K562 (cell line): Measurements from ENCODE around the gene MRPL48. TPM values are rescaled to one million over a fixed set of nuclear protein-coding genes. Genes with fewer than 3 reads are reported as not detected.
A peak's percentile ranks its signal among the peaks of the same experiment; 100 is the strongest.

ENCODE experiments used
- ATAC-seq: fragments of 200-7000 bp; cut with Tn5 transposase; 3 replicates; pipeline ENCODE4 v1.9.1; 2020; ENCODE audit warnings: moderate library complexity
- BruUV-seq: library from RNA; stranded (reverse); fragments of 400-500 nt; replicated peaks from 2 replicates; lab custom pipeline; 2021; lab: Mats Ljungman, UMichigan
- CTCF ChIA-PET: fragments of 300-600 bp; formaldehyde crosslinking; extraction: SDS; loops from one replicate; lab custom pipeline; 2021; ENCODE audit warnings: low intra/inter-chr PET ratio; lab: Yijun Ruan, JAX
- POLR2A ChIA-PET: fragments of 300-600, 350-650 bp; sonication (Branson Sonifier 250); formaldehyde crosslinking; extraction: SDS; loops from one replicate; lab custom pipeline; 2021; ENCODE audit warnings: antibody characterized with exemption, inconsistent platforms; lab: Yijun Ruan, JAX
- DNase-seq, 4 experiments: peaks; one replicate each; pipeline versions ENCODE4 v3.0.0 to v3.0.0-alpha.2; 2011 to 2018; ENCODE audit warnings: low spot score in 3 of 4, mixed read lengths in 3 of 4; ENCODE audit errors: extremely low read depth in 1 of 4
- FAIRE-seq: peaks from 2 replicates; lab custom pipeline; 2011; peaks lifted over from hg19 to GRCh38; lab: Jason Lieb, UNC
- H2AFZ ChIP-seq: 2 replicates; pipeline ENCODE4 v1.6.0; 2011; ENCODE audit warnings: low read depth, low read length, control low read depth, inconsistent platforms
- H3K27ac ChIP-seq: fragments of 200-600 bp; 3 replicates; pipeline ENCODE4 v1.8.0; 2011; ENCODE audit warnings: low read depth, mild to moderate bottlenecking, control low read depth, inconsistent platforms, low read length, moderate library complexity, mixed read lengths; ENCODE audit errors: extremely low read depth
- H3K27me3 ChIP-seq, 2 experiments: fragments of 300-600 bp in 1 of 2; 2 replicates in 1 of 2; 3 replicates in 1 of 2; pipeline versions ENCODE4 v1.6.0 to v1.8.0; 2011; ENCODE audit warnings: inconsistent platforms in 2 of 2, low read length in 2 of 2, mild to moderate bottlenecking in 1 of 2, mixed read lengths in 1 of 2, moderate library complexity in 1 of 2; ENCODE audit not compliant: control insufficient read depth in 2 of 2, insufficient read depth in 2 of 2
- H3K36me3 ChIP-seq: fragments of 300-600 bp; 3 replicates; pipeline ENCODE4 v1.8.0; 2011; ENCODE audit warnings: mild to moderate bottlenecking, low read length, inconsistent platforms; ENCODE audit not compliant: control insufficient read depth, insufficient read depth
- H3K4me1 ChIP-seq, 2 experiments: fragments of 200-600 bp in 1 of 2; replicated peaks in 1 of 2; 2 replicates in 1 of 2; 3 replicates in 1 of 2; pipeline versions ENCODE4 v1.5.1 to v1.8.0; 2011; ENCODE audit warnings: inconsistent platforms in 2 of 2, low read length in 2 of 2, mild to moderate bottlenecking in 1 of 2, mixed read lengths in 1 of 2, moderate library complexity in 1 of 2; ENCODE audit not compliant: control insufficient read depth in 2 of 2, insufficient read depth in 2 of 2
- H3K4me2 ChIP-seq: 2 replicates; pipeline ENCODE4 v1.6.1; 2011; ENCODE audit warnings: low read length, control low read depth, inconsistent platforms, mixed read lengths; ENCODE audit not compliant: insufficient read depth
- H3K4me3 ChIP-seq: fragments of 200-600 bp; sonication (generic), shearing (Covaris generic); 2 replicates; pipeline ENCODE4 v1.5.1; 2016; ENCODE audit warnings: control low read depth, inconsistent platforms
- H3K79me2 ChIP-seq: fragments of 200-600 bp; 3 replicates; pipeline ENCODE4 v1.8.0; 2011; ENCODE audit warnings: low read length, inconsistent platforms; ENCODE audit not compliant: control insufficient read depth, insufficient read depth
- H3K9ac ChIP-seq, 2 experiments: 2 replicates each; pipeline versions ENCODE4 v1.6.0 to v1.6.1; 2011; ENCODE audit warnings: low read depth in 2 of 2, low read length in 2 of 2, control low read depth in 1 of 2, inconsistent platforms in 1 of 2, mild to moderate bottlenecking in 1 of 2, mixed read lengths in 1 of 2; ENCODE audit not compliant: insufficient read depth in 1 of 2
- H3K9me1 ChIP-seq: one replicate; pipeline ENCODE4 v1.6.0; 2011; ENCODE audit warnings: inconsistent platforms, mild to moderate bottlenecking, low read length, moderate library complexity; ENCODE audit not compliant: control insufficient read depth, insufficient read depth
- H3K9me3 ChIP-seq: replicated peaks from 2 replicates; pipeline ENCODE4 v1.5.1; 2011; ENCODE audit warnings: low read depth, low read length, inconsistent platforms; ENCODE audit not compliant: control insufficient read depth, insufficient read depth
- H4K20me1 ChIP-seq: replicated peaks from 2 replicates; pipeline ENCODE4 v1.6.1; 2011; ENCODE audit warnings: low read length, inconsistent platforms, mixed read lengths; ENCODE audit not compliant: control insufficient read depth, insufficient read depth
- BACH1 ChIP-seq: fragments of 200-800 bp; sonication (Bioruptor generic); IDR thresholded peaks from 2 replicates; pipeline ENCODE4 v1.6.1; 2016; ENCODE audit warnings: missing genetic modification characterization, missing compliant biosample characterization
- ERF ChIP-seq: fragments of 450-650 bp; formaldehyde crosslinking; IDR thresholded peaks from 2 replicates; pipeline ENCODE4 v1.4.0; 2020; ENCODE audit warnings: mild to moderate bottlenecking, mixed read lengths
- HMBOX1 ChIP-seq: sonication (generic); IDR thresholded peaks from 2 replicates; pipeline ENCODE4 v1.6.1; 2016
- LEF1 ChIP-seq: fragments of 450-650 bp; IDR thresholded peaks from 2 replicates; pipeline ENCODE4 v1.6.1; 2016; ENCODE audit warnings: mild to moderate bottlenecking
- MAFF ChIP-seq: IDR thresholded peaks from 2 replicates; pipeline ENCODE4 v1.6.1; 2012; ENCODE audit warnings: low read length, improper control_type of control experiment
- MTA1 ChIP-seq: fragments of 450-650 bp; IDR thresholded peaks from 2 replicates; pipeline ENCODE4 v1.6.1; 2017; ENCODE audit warnings: borderline replicate concordance
- POLR2AphosphoS2 ChIP-seq: IDR thresholded peaks from 2 replicates; pipeline ENCODE4 v1.6.1; 2012; ENCODE audit warnings: low read length, improper control_type of control experiment
- PRDM10 ChIP-seq: fragments of 450-650 bp; IDR thresholded peaks from 2 replicates; pipeline ENCODE4 v1.6.1; 2018; ENCODE audit not compliant: partially characterized antibody
- ZBED1 ChIP-seq: IDR thresholded peaks from 2 replicates; pipeline ENCODE4 v1.6.1; 2014
- ZNF12 ChIP-seq: sonication (generic); formaldehyde crosslinking; IDR thresholded peaks from 2 replicates; pipeline ENCODE4 v1.4.0; 2020; ENCODE audit warnings: mild to moderate bottlenecking, missing genetic modification reagents
- ZNF239 ChIP-seq: fragments of 250-450 bp; sonication (Bioruptor Pico); IDR thresholded peaks from 2 replicates; pipeline ENCODE4 v1.4.0; 2020; ENCODE audit warnings: mild to moderate bottlenecking
- ZNF282 ChIP-seq: sonication (generic); formaldehyde crosslinking; IDR thresholded peaks from 2 replicates; pipeline ENCODE4 v1.8.1; 2023; ENCODE audit warnings: missing genetic modification reagents
- WGBS: fragments of 100-300 bp; shearing (Covaris generic); methylation state at CpG from one replicate; pipeline ENCODE4 v1.1.6; 2016; ENCODE audit warnings: low coverage, mixed read lengths; ENCODE audit not compliant: insufficient coverage; ENCODE audit errors: missing lambda C conversion rate; 5-methylcytosine and 5-hydroxymethylcytosine counted together
- in situ Hi-C: fragments of 300-500 bp; cut with MboI; formaldehyde crosslinking; loops from 4 replicates; pipeline ENCODE4 v1.15.0; 2018; ENCODE audit warnings: inconsistent platforms, mixed read lengths
- intact Hi-C: fragments of 100-400 bp; cut with micrococcal nuclease; formaldehyde crosslinking; loops from 2 replicates; pipeline ENCODE4 v1.14.2; 2022
- polyA plus RNA-seq, 8 experiments: library from polyadenylated mRNA; depleted of rRNA in 4 of 8; stranded (reverse) in 5 of 8; unstranded in 3 of 8; fragments of >200 nt; fragmentation: Nextera tagmentation in 2 of 8; fragmentation: Illumina TruSeq in 1 of 8; extraction: Ambion mirVana in 2 of 8; extraction: Trizol in 1 of 8; gene quantifications; 2 replicates each; pipeline versions ENCODE4 v1.2.1 to v1.2.3, GENCODE V29; 2011 to 2014; ENCODE audit warnings: inconsistent platforms in 1 of 8, missing spikeins in 1 of 8
- total RNA-seq, 7 experiments: library from RNA; depleted of rRNA in 6 of 7; stranded (reverse); fragments of >200 nt in 6 of 7; fragmentation: Illumina TruSeq in 2 of 7; extraction: Trizol in 2 of 7; gene quantifications; 2 replicates each; pipeline versions ENCODE4 v1.2.1 to v1.2.3, GENCODE V29; 2011 to 2021; ENCODE audit warnings: low replicate concordance in 1 of 7

Gene MRPL48
- total and polyA plus RNA-seq, 9 of the 15 experiments (the other 6 are each of a cell fraction or from before 2014, with no cell fraction given), result 66.0 to 237 (median 104) TPM

- no peak; the same call in 2 of the 3 replicates for ATAC-seq
- H2AFZ ChIP-seq, result no peak overlapping the region
- no peak overlapping the region for H3K4me3 ChIP-seq
- no peaks in the 10 kb centered on the region for H3K9me3 ChIP-seq
- no peak overlapping the region for H3K4me2 ChIP-seq
- H3K36me3 ChIP-seq, result peaks cover 11% of the 10 kb centered on the region; the same call in 2 of the 3 replicates
- H3K4me1 ChIP-seq, result no peaks in the 10 kb centered on the region; a peak in 1 of 5 replicates
- H3K27ac ChIP-seq, result no peak overlapping the region
- H3K79me2 ChIP-seq, result no peaks in the 10 kb centered on the region
- H4K20me1 ChIP-seq, result no peaks in the 10 kb centered on the region
- CTCF ChIA-PET, result no interaction called here
- 67% methylated on average over 3 of the region's 3 CpGs for WGBS
- no peak overlapping the region for H3K9ac ChIP-seq
- no peaks in the 10 kb centered on the region for H3K27me3 ChIP-seq
- no TSS peak for BruUV-seq
- FAIRE-seq, result no peak
- no peak for DNase-seq
- H3K9me1 ChIP-seq, result no peaks in the 10 kb centered on the region
- in situ Hi-C loops, result no loop called here
- intact Hi-C loops, result no loop called here
- POLR2A ChIA-PET, result interaction anchor here (0.6 to 0.7 kb wide), 2 partner anchors 11 to 36 kb away, joined by 3 read pairs; no protein-coding TSS in a partner anchor
- TF ChIP-seq MTA1 (no peak), ZNF239 (no peak), LEF1 (no peak), ZNF282 (CRISPR knock-in tag) (no peak), POLR2AphosphoS2 (no peak)
- TF ChIP-seq, all 486 proteins: peak for 0
Measured at GRCh38 chr11:73838443-73839122, 50.9 kb downstream of the MRPL48 start.

GRCh38 chr11:73839123-73839457, 51.4 kb downstream of the MRPL48 start:
- peak; percentile 6 for FAIRE-seq
- no peak overlapping the region for H3K4me2 ChIP-seq
- DNase-seq, result no peak
- in situ Hi-C loops (no loop called here), intact Hi-C loops (no loop called here)
- peaks cover 10% of the 10 kb centered on the region; the same call in 2 of the 3 replicates for H3K36me3 ChIP-seq
- no peaks in the 10 kb centered on the region for H3K79me2 ChIP-seq
- no peaks in the 10 kb centered on the region for H4K20me1 ChIP-seq
- no peak overlapping the region for H3K9ac ChIP-seq
- CTCF ChIA-PET, result no interaction called here
- H3K9me3 ChIP-seq, result no peaks in the 10 kb centered on the region
- BruUV-seq, result no TSS peak
- no peak overlapping the region for H3K4me3 ChIP-seq
- no peak overlapping the region for H2AFZ ChIP-seq
- no peaks in the 10 kb centered on the region for H3K27me3 ChIP-seq
- no peak overlapping the region for H3K27ac ChIP-seq
- ATAC-seq, result no peak
- H3K4me1 ChIP-seq, result no peaks in the 10 kb centered on the region; a peak in 1 of 5 replicates
- POLR2A ChIA-PET, result no interaction called here
- no peaks in the 10 kb centered on the region for H3K9me1 ChIP-seq
- no peak for TF ChIP-seq PRDM10
- TF ChIP-seq ERF, result no peak
- TF ChIP-seq BACH1, result no peak
- TF ChIP-seq ZBED1, result no peak
- TF ChIP-seq ZNF12 (CRISPR knock-in tag), result no peak
- TF ChIP-seq MAFF, result no peak
- no peak for TF ChIP-seq HMBOX1
